GM12875 (cell line): ENCODE data around the gene GALNT9.
A peak's percentile ranks its signal among the peaks of the same experiment; 100 is the strongest.
"Not testable (repeated sequence)": the region's sequence is repeated elsewhere in the genome, so short reads cannot be mapped to it uniquely, and the experiment has no call there.

ENCODE experiments used
- H3K4me3 ChIP-seq: one replicate; pipeline ENCODE4 v1.5.1; 2011; ENCODE audit warnings: low read depth, low read length, control low read depth
- CTCF ChIP-seq: IDR thresholded peaks from 2 replicates; pipeline ENCODE4 v1.5.1; 2011; ENCODE audit warnings: low read depth, mild to moderate bottlenecking, control low read depth, inconsistent platforms, low read length, moderate library complexity, borderline replicate concordance; ENCODE audit not compliant: insufficient read depth

Gene GALNT9

GRCh38 chr12:132224484-132224883 is 104.9 kb downstream of the GALNT9 start:
- no peak overlapping the region for H3K4me3 ChIP-seq
- no peak for TF ChIP-seq CTCF

- no peak overlapping the region for H3K4me3 ChIP-seq
Observed at GRCh38 chr12:132222808-132223173, 106.6 kb downstream of the GALNT9 start.

GRCh38 chr12:132222096-132222807 is 107.1 kb downstream of the GALNT9 start:
- no peak overlapping the region for H3K4me3 ChIP-seq
- TF ChIP-seq CTCF = no peak

More at GRCh38 chr12:132222808-132223173, 106.6 kb downstream of the GALNT9 start:
- TF ChIP-seq CTCF = no peak

GRCh38 chr12:132219761-132220160 is 109.6 kb downstream of the GALNT9 start:
- not testable (repeated sequence) for H3K4me3 ChIP-seq

- no peak overlapping the region for H3K4me3 ChIP-seq
- TF ChIP-seq CTCF = no peak; the same call in 1 of the 2 replicates
Observed at GRCh38 chr12:132219323-132219722, 110.1 kb downstream of the GALNT9 start.

- TF ChIP-seq CTCF = peak; percentile 17; the same call in 1 of the 2 replicates
Observed at GRCh38 chr12:132218915-132219314, 110.5 kb downstream of the GALNT9 start.

GRCh38 chr12:132218527-132218875 is 110.9 kb downstream of the GALNT9 start:
- TF ChIP-seq CTCF = no peak

More at GRCh38 chr12:132218915-132219314, 110.5 kb downstream of the GALNT9 start:
- no peak overlapping the region for H3K4me3 ChIP-seq

More at GRCh38 chr12:132218527-132218875, 110.9 kb downstream of the GALNT9 start:
- H3K4me3 ChIP-seq = no peak overlapping the region
